ENCODE data around the gene RAB40AL.
"Not testable (repeated sequence)": the region's sequence is repeated elsewhere in the genome, so short reads cannot be mapped to it uniquely, and the experiment has no call there.

The RAB40AL gene

DNA sequence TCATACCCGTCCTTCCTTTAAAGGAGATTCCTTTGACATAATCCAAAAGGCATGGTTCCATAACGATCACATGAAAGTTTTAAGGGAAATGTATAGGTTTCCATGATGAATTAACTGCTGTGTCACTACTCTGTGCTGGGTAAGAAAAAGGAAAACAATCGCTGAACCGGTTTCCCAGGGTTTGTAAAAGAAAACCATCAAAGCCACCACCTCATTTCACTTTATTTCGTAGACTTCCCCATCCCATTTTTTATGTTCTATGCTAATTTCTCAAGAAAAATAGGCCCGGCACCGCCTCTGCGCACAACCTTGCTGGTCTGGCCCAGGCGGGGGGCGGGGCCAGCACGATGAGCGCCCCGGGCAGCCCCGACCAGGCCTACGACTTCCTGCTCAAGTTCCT, at the start of gene RAB40AL:
RAB40AL (plus strand) TSS at position 301 of the 400 bp plus-strand sequence; CDS start at position 348, 47 bp downstream.
- not testable (repeated sequence) for H3K4me2 ChIP-seq (ENCODE audit: low read depth, low read length, poor library complexity, severe bottlenecking); H3K79me2 ChIP-seq (ENCODE audit: insufficient read depth, low read length); H3K4me1 ChIP-seq (ENCODE audit: insufficient read depth, low read length, poor library complexity, severe bottlenecking); H3K9me2 ChIP-seq (replicated peaks; ENCODE audit: low read depth, low read length); H3K36me3 ChIP-seq (ENCODE audit: insufficient read depth, low read length); H3K9me3 ChIP-seq (ENCODE audit: insufficient read depth, low read depth, low read length); H3F3A ChIP-seq (ENCODE audit: low read depth); H3K27me3 ChIP-seq (ENCODE audit: insufficient read depth, low read length, poor library complexity, severe bottlenecking); H3K9ac ChIP-seq (ENCODE audit: low read depth, low read length, poor library complexity, severe bottlenecking); H4K20me1 ChIP-seq (ENCODE audit: insufficient read depth, low read length, poor library complexity, severe bottlenecking); H3K4me3 ChIP-seq (ENCODE audit: low read length, poor library complexity, severe bottlenecking); H2AFZ ChIP-seq (ENCODE audit: low read length)

- Histone ChIP-seq H3K4me2 (ENCODE audit: low read depth, low read length, poor library complexity, severe bottlenecking) (no peak overlapping the region), H3F3A (ENCODE audit: low read depth) (no peaks in the 10 kb centered on the region), H3K4me1 (ENCODE audit: insufficient read depth, low read length, poor library complexity, severe bottlenecking) (no peaks in the 10 kb centered on the region), H3K9me2 (replicated peaks; ENCODE audit: low read depth, low read length) (no peaks in the 10 kb centered on the region), H3K4me3 (ENCODE audit: low read length, poor library complexity, severe bottlenecking) (no peak overlapping the region), H3K27me3 (ENCODE audit: insufficient read depth, low read length, poor library complexity, severe bottlenecking) (no peaks in the 10 kb centered on the region), H3K9ac (ENCODE audit: low read depth, low read length, poor library complexity, severe bottlenecking) (no peak overlapping the region), H4K20me1 (ENCODE audit: insufficient read depth, low read length, poor library complexity, severe bottlenecking) (no peaks in the 10 kb centered on the region), H3K79me2 (ENCODE audit: insufficient read depth, low read length) (no peaks in the 10 kb centered on the region), H3K9me3 (ENCODE audit: insufficient read depth, low read depth, low read length) (no peaks in the 10 kb centered on the region), H3K36me3 (ENCODE audit: insufficient read depth, low read length) (no peaks in the 10 kb centered on the region), H2AFZ (ENCODE audit: low read length) (no peak overlapping the region)
- no peak for TF ChIP-seq EZH2phosphoT487 (IDR thresholded peaks at IDR 0.05; ENCODE audit: borderline replicate concordance)
- TF ChIP-seq, protein P1, sequence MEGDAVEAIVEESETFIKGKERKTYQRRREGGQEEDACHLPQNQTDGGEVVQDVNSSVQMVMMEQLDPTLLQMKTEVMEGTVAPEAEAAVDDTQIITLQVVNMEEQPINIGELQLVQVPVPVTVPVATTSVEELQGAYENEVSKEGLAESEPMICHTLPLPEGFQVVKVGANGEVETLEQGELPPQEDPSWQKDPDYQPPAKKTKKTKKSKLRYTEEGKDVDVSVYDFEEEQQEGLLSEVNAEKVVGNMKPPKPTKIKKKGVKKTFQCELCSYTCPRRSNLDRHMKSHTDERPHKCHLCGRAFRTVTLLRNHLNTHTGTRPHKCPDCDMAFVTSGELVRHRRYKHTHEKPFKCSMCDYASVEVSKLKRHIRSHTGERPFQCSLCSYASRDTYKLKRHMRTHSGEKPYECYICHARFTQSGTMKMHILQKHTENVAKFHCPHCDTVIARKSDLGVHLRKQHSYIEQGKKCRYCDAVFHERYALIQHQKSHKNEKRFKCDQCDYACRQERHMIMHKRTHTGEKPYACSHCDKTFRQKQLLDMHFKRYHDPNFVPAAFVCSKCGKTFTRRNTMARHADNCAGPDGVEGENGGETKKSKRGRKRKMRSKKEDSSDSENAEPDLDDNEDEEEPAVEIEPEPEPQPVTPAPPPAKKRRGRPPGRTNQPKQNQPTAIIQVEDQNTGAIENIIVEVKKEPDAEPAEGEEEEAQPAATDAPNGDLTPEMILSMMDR (conservative IDR thresholded peaks at IDR 0.05; ENCODE audit: low read length) = no peak
Measured at GRCh38 chrX:102887687-102888086, 49.4 kb upstream of the RAB40AL start.

DNA sequence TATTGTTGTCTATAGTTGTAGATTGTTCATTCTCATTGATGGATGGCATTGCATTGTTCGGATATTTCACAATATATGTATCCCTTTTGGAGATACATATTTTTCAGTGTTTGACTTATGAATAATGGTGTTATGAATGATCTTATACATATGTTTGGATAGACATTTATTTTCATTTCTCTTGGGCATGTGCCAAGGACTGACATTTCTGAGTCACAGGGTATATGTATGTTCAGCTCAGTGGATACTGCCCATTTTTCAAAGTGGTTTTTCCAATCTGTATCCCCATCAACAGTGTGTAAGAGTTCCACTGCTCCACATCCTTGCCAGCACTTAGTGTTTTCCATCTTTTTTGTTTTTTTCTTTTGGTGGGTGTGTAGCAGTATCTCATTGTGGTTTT, 45.0 kb upstream of the RAB40AL start:
- no peaks in the 10 kb centered on the region for H3F3A ChIP-seq (ENCODE audit: low read depth)
- H3K9me2 ChIP-seq (replicated peaks; ENCODE audit: low read depth, low read length) = no peaks in the 10 kb centered on the region
- no peaks in the 10 kb centered on the region for H4K20me1 ChIP-seq (ENCODE audit: insufficient read depth, low read length, poor library complexity, severe bottlenecking)
- no peaks in the 10 kb centered on the region for H3K27me3 ChIP-seq (ENCODE audit: insufficient read depth, low read length, poor library complexity, severe bottlenecking)
- H2AFZ ChIP-seq (ENCODE audit: low read length) = no peak overlapping the region
- no peak for TF ChIP-seq EZH2phosphoT487 (IDR thresholded peaks at IDR 0.05; ENCODE audit: borderline replicate concordance)
- TF ChIP-seq, protein P1 (conservative IDR thresholded peaks at IDR 0.05; ENCODE audit: low read length) = no peak
- H3K9me3 ChIP-seq (ENCODE audit: insufficient read depth, low read depth, low read length) = no peaks in the 10 kb centered on the region
- H3K9ac ChIP-seq (ENCODE audit: low read depth, low read length, poor library complexity, severe bottlenecking) = no peak overlapping the region
- no peak overlapping the region for H3K4me2 ChIP-seq (ENCODE audit: low read depth, low read length, poor library complexity, severe bottlenecking)
- H3K4me3 ChIP-seq (ENCODE audit: low read length, poor library complexity, severe bottlenecking) = no peak overlapping the region
- no peaks in the 10 kb centered on the region for H3K4me1 ChIP-seq (ENCODE audit: insufficient read depth, low read length, poor library complexity, severe bottlenecking)
- H3K36me3 ChIP-seq (ENCODE audit: insufficient read depth, low read length) = no peaks in the 10 kb centered on the region
- H3K79me2 ChIP-seq (ENCODE audit: insufficient read depth, low read length) = no peaks in the 10 kb centered on the region

All from Loucy (cell line).